B cell (primary cell): ENCODE measurements around the gene ZDHHC21. TPM values are rescaled to one million over a fixed set of nuclear protein-coding genes. Genes with fewer than 3 reads are reported as not detected.

ENCODE experiments used
- ATAC-seq: fragments of 200-7000 bp; cut with Tn5 transposase; one replicate; pipeline ENCODE4 v1.10.0; 2021; ENCODE audit warnings: low read depth, mild to moderate bottlenecking, moderate number of reproducible peaks, moderate library complexity
- CTCF ChIA-PET: fragments of 350-600 bp; sonication (Branson Sonifier 250); formaldehyde crosslinking; loops from one replicate; lab custom pipeline; 2021; ENCODE audit warnings: antibody characterized with exemption, inconsistent platforms; lab: Charles Lee
- POLR2A ChIA-PET: fragments of 350-600 bp; sonication (Branson Sonifier 250); formaldehyde crosslinking; loops from one replicate; lab custom pipeline; 2021; ENCODE audit warnings: antibody characterized with exemption; lab: Charles Lee
- DNase-seq: peaks from one replicate; pipeline ENCODE4 v3.0.0; 2013
- H2AFZ ChIP-seq: 2 replicates; pipeline ENCODE4 v1.6.1; 2012; ENCODE audit warnings: mild to moderate bottlenecking, low read depth, low read length; ENCODE audit not compliant: insufficient read depth, poor library complexity, severe bottlenecking
- H3K27ac ChIP-seq, 2 donors: 1 replicate in 1 of 2; 2 replicates in 1 of 2; pipeline ENCODE4 v1.5.1; 2012 to 2013; ENCODE audit warnings: low read length in 2 of 2, mild to moderate bottlenecking in 2 of 2, moderate library complexity in 1 of 2
- H3K27me3 ChIP-seq, 4 experiments: fragments of 200-600 bp in 1 of 4; sonication (generic) in 1 of 4; replicated peaks in 1 of 4; 1 replicate in 2 of 4; 2 replicates in 2 of 4; pipeline versions ENCODE4 v1.6.1 to v1.7.0; 2013 to 2016; ENCODE audit warnings: low read length in 3 of 4, mild to moderate bottlenecking in 2 of 4, mixed read lengths in 1 of 4, moderate library complexity in 1 of 4; ENCODE audit not compliant: insufficient read depth in 4 of 4, control insufficient read depth in 3 of 4; ENCODE audit errors: control extremely low read depth in 1 of 4
- H3K36me3 ChIP-seq, 2 experiments: replicated peaks in 1 of 2; 1 replicate in 1 of 2; 2 replicates in 1 of 2; pipeline versions ENCODE4 v1.6.1 to v1.7.1; 2013; ENCODE audit warnings: low read length in 1 of 2; ENCODE audit not compliant: insufficient read depth in 2 of 2, control insufficient read depth in 1 of 2; ENCODE audit errors: control extremely low read depth in 1 of 2, extremely low read depth in 1 of 2
- H3K4me1 ChIP-seq, 2 donors: fragments of 200-600 bp in 1 of 2; sonication (generic) in 1 of 2; 1 replicate in 1 of 2; 2 replicates in 1 of 2; pipeline versions ENCODE4 v1.5.1 to v1.6.1; 2013 to 2017; ENCODE audit warnings: low read length in 2 of 2; ENCODE audit not compliant: control insufficient read depth in 2 of 2, insufficient read depth in 2 of 2
- H3K4me2 ChIP-seq: replicated peaks from 2 replicates; pipeline ENCODE3; 2012; ENCODE audit warnings: mild to moderate bottlenecking, low read depth, low read length; ENCODE audit not compliant: poor library complexity, severe bottlenecking
- H3K4me3 ChIP-seq, 5 experiments: fragments of 200-600 bp in 1 of 5; sonication (generic) in 1 of 5; 1 replicate in 3 of 5; 2 replicates in 2 of 5; pipeline versions ENCODE4 v1.5.1 to v1.7.0; 2011 to 2016; ENCODE audit warnings: low read length in 4 of 5, mild to moderate bottlenecking in 4 of 5, low read depth in 2 of 5, control low read depth in 1 of 5, moderate library complexity in 1 of 5; ENCODE audit not compliant: insufficient read depth in 1 of 5; ENCODE audit errors: control extremely low read depth in 1 of 5, extremely low read depth in 1 of 5
- H3K79me2 ChIP-seq: fragments of 200-600 bp; sonication (generic); one replicate; pipeline ENCODE4 v1.6.0; 2016; ENCODE audit warnings: low read length; ENCODE audit not compliant: control insufficient read depth, insufficient read depth
- H3K9ac ChIP-seq: fragments of 200-600 bp; sonication (generic); 2 replicates; pipeline ENCODE4 v1.6.1; 2017; ENCODE audit warnings: mild to moderate bottlenecking, low read length, moderate library complexity
- H3K9me3 ChIP-seq, 3 donors: one replicate each; pipeline versions ENCODE4 v1.6.1 to v1.7.1; 2013; ENCODE audit warnings: low read length in 2 of 3; ENCODE audit not compliant: control insufficient read depth in 2 of 3, insufficient read depth in 1 of 3; ENCODE audit errors: control extremely low read depth in 1 of 3
- H4K20me1 ChIP-seq: 2 replicates; pipeline ENCODE4 v1.6.0; 2012; ENCODE audit warnings: mild to moderate bottlenecking, low read length; ENCODE audit not compliant: insufficient read depth, control insufficient read depth, poor library complexity, severe bottlenecking
- H3K27ac Mint-ChIP-seq: one replicate; pipeline ENCODE4 v1.8.0; 2021; ENCODE audit warnings: mixed read lengths
- H3K27me3 Mint-ChIP-seq: one replicate; pipeline ENCODE4 v1.8.0; 2021; ENCODE audit warnings: mixed read lengths
- H3K4me1 Mint-ChIP-seq: one replicate; pipeline ENCODE4 v1.8.0; 2021; ENCODE audit warnings: mixed read lengths
- H3K4me3 Mint-ChIP-seq: one replicate; pipeline ENCODE4 v1.8.0; 2021; ENCODE audit warnings: mixed read lengths
- H3K9me3 Mint-ChIP-seq: one replicate; pipeline ENCODE4 v1.8.0; 2022; ENCODE audit warnings: mixed read lengths; ENCODE audit not compliant: insufficient read depth
- CTCF ChIP-seq: fragments of 200-600 bp; IDR thresholded peaks from one replicate; pipeline ENCODE4 v1.8.0; 2022; ENCODE audit warnings: antibody characterized with exemption, mild to moderate bottlenecking
- EZH2 ChIP-seq: IDR thresholded peaks from 2 replicates; pipeline ENCODE4 v1.6.1; 2012; ENCODE audit warnings: borderline replicate concordance, low read depth, mild to moderate bottlenecking, moderate library complexity, low read length; ENCODE audit not compliant: insufficient read depth, poor library complexity, severe bottlenecking
- WGBS: methylation state at CpG from one replicate; pipeline ENCODE4 v1.1.5; 2013; ENCODE audit warnings: missing lambda C conversion rate; ENCODE audit not compliant: insufficient coverage; 5-methylcytosine and 5-hydroxymethylcytosine counted together
- intact Hi-C: fragments of 100-400 bp; cut with micrococcal nuclease; formaldehyde crosslinking; loops from one replicate; pipeline ENCODE4 v1.10.0; 2022
- polyA plus RNA-seq: library from polyadenylated mRNA; depleted of rRNA; stranded (reverse); fragments of >200 nt; gene quantifications from 2 replicates; pipeline ENCODE4 v1.2.3, GENCODE V29; 2012
- total RNA-seq, 2 donors: library from RNA; stranded (reverse); fragments of 120-200 nt in 1 of 2; gene quantifications; 1 replicate in 1 of 2; 2 replicates in 1 of 2; pipeline versions ENCODE4 v1.2.3 to v1.2.4, GENCODE V29; 2013 to 2022

ZDHHC21 gene
- total and polyA plus RNA-seq, 2 donors (not counting 1 experiment from before 2014, with no cell fraction given), result 10.3 to 39.7 TPM

- Histone ChIP-seq H3K27ac (no peak overlapping the region), H4K20me1 (no peaks in the 10 kb centered on the region), H3K9ac (no peak overlapping the region), H3K4me3 (no peak overlapping the region), H2AFZ (no peak overlapping the region), H3K79me2 (no peaks in the 10 kb centered on the region), H3K27me3 (no peaks in the 10 kb centered on the region), H3K4me2 (no peak overlapping the region), H3K9me3 (peaks cover 0 to 2% (median 2%) of the 10 kb centered on the region in 3 donors), H3K36me3 (peaks cover 0 to 36% of the 10 kb centered on the region in 2 experiments), H3K4me1 (no peaks in the 10 kb centered on the region)
- no CpG with 5 or more reads among the region's 5 CpGs for WGBS
- CTCF ChIA-PET, result interaction anchor here (0.6 to 2.2 kb wide), 6 partner anchors 10 to 107 kb away, joined by 3 to 13 read pairs (median 6); partner anchors contain the start of gene ZDHHC21
- Mint-ChIP-seq H3K27ac (no peak overlapping the region), H3K4me3 (no peak overlapping the region), H3K27me3 (no peaks in the 10 kb centered on the region), H3K4me1 (no peaks in the 10 kb centered on the region), H3K9me3 (peaks cover 3% of the 10 kb centered on the region)
- DNase-seq (no peak), ATAC-seq (no peak)
- intact Hi-C loops, result no loop called here
- POLR2A ChIA-PET, result no interaction called here
- TF ChIP-seq CTCF, result no peak
- no peak for TF ChIP-seq EZH2
Observed at GRCh38 chr9:14660721-14661120, 32.5 kb downstream of the ZDHHC21 start.

- ChIA-PET POLR2A (no interaction called here), CTCF (no interaction called here)
- no peak for TF ChIP-seq CTCF
- no peak for TF ChIP-seq EZH2
- H3K4me1 Mint-ChIP-seq, result no peaks in the 10 kb centered on the region
- no CpG with 5 or more reads among the region's 1 CpG for WGBS
- Histone ChIP-seq H3K4me1 (no peaks in the 10 kb centered on the region), H3K4me2 (no peak overlapping the region), H3K27ac (no peak overlapping the region), H3K9ac (no peak overlapping the region), H3K36me3 (peaks cover 1 to 50% of the 10 kb centered on the region in 2 experiments), H2AFZ (no peak overlapping the region), H3K27me3 (no peaks in the 10 kb centered on the region), H3K79me2 (no peaks in the 10 kb centered on the region), H3K9me3 (peaks cover 0 to 20% (median 3%) of the 10 kb centered on the region in 3 donors), H4K20me1 (no peaks in the 10 kb centered on the region), H3K4me3 (no peak overlapping the region)
- intact Hi-C loops, result loop anchor here (5.0 kb wide), 1 partner anchor 37 kb away; the partner anchor contains the start of gene ZDHHC21
- H3K4me3 Mint-ChIP-seq, result no peak overlapping the region
- ATAC-seq, result no peak
- no peaks in the 10 kb centered on the region for H3K27me3 Mint-ChIP-seq
- H3K27ac Mint-ChIP-seq, result no peak overlapping the region
- no peak for DNase-seq
- peaks cover 7% of the 10 kb centered on the region for H3K9me3 Mint-ChIP-seq
Observed at GRCh38 chr9:14654932-14655331, 38.3 kb downstream of the ZDHHC21 start.
